ENCODE data around the gene ULK4. TPM values are rescaled to one million over a fixed set of nuclear protein-coding genes. Genes with fewer than 3 reads are reported as not detected.

ULK4 gene
- polyA plus RNA-seq, 1 of the 3 experiments (the other 2 are of a cell fraction) = 6.2 TPM

- POLR2A ChIA-PET = no interaction called here
- 76% methylated on average over 5 of the region's 5 CpGs for WGBS (ENCODE audit: low lambda C conversion rate)
These were observed 25.7 kb upstream of the ULK4 start for GRCh38 chr3:41987627-41988026.

GRCh38 chr3:41986561-41986960 lies 24.7 kb upstream of the ULK4 start:
- Histone ChIP-seq H3K4me3 (ENCODE audit: low read depth in 2 of 2, low read length in 1 of 2) (no peak overlapping the region), H3K79me2 (ENCODE audit: insufficient read depth) (no peaks in the 10 kb centered on the region), H4K20me1 (ENCODE audit: insufficient read depth) (no peaks in the 10 kb centered on the region), H3K9ac (no peak overlapping the region), H2AFZ (ENCODE audit: low read depth) (no peak overlapping the region), H3K4me2 (no peak overlapping the region), H3K27me3 (ENCODE audit: insufficient read depth) (no peaks in the 10 kb centered on the region), H3K27ac (ENCODE audit: low read depth in 2 of 2, low read length in 1 of 2) (no peak overlapping the region), H3K36me3 (replicated peaks in 1 of 2; ENCODE audit: control insufficient read depth in 1 of 2, insufficient read depth in 2 of 2, low read length in 1 of 2) (no peaks in the 10 kb centered on the region), H3F3A (replicated peaks; ENCODE audit: insufficient read depth) (no peaks in the 10 kb centered on the region), H3K4me1 (ENCODE audit: control insufficient read depth in 1 of 2, insufficient read depth in 2 of 2, low read depth in 1 of 2, low read length in 1 of 2) (no peaks in the 10 kb centered on the region; a peak in 1 of 4 replicates), H3K9me2 (no peaks in the 10 kb centered on the region), H3K9me3 (no peaks in the 10 kb centered on the region)
- WGBS (ENCODE audit: low lambda C conversion rate) = 62% methylated on average over 2 of the region's 2 CpGs
- DNase-seq = no peak
- CTCF ChIA-PET = no interaction called here
- POLR2A ChIA-PET = no interaction called here
- TF ChIP-seq NFIC (IDR thresholded peaks at IDR 0.05; ENCODE audit: borderline replicate concordance) = no peak
- TF ChIP-seq TAF1 (IDR thresholded peaks at IDR 0.05; ENCODE audit: borderline replicate concordance, low read depth, low read length) = no peak
- no peak for TF ChIP-seq GABPA (IDR thresholded peaks at IDR 0.05; ENCODE audit: low read depth)
- no peak for TF ChIP-seq MEF2A (IDR thresholded peaks at IDR 0.05; ENCODE audit: borderline replicate concordance, low read depth)
- no peak for TF ChIP-seq SMC3 (IDR thresholded peaks at IDR 0.05; ENCODE audit: low read depth, low read length)
- no peak for TF ChIP-seq TCF12 (IDR thresholded peaks at IDR 0.05)
- TF ChIP-seq REST (IDR thresholded peaks at IDR 0.05; ENCODE audit: low read depth, low read length) = no peak
- TF ChIP-seq FOXJ3 (CRISPR knock-in tag; IDR thresholded peaks at IDR 0.05) = no peak
- TF ChIP-seq EP300 (IDR thresholded peaks at IDR 0.05; ENCODE audit: borderline replicate concordance in 1 of 2, low read depth in 1 of 2, low read length in 1 of 2) = no peak
- no peak for TF ChIP-seq ELF1 (IDR thresholded peaks at IDR 0.05)
- TF ChIP-seq RFX5 (IDR thresholded peaks at IDR 0.05; ENCODE audit: low read length) = no peak
- no peak for TF ChIP-seq CTCF (IDR thresholded peaks at IDR 0.05)

More at GRCh38 chr3:41987627-41988026, 25.7 kb upstream of the ULK4 start:
- Histone ChIP-seq H3K79me2 (ENCODE audit: insufficient read depth) (no peaks in the 10 kb centered on the region), H3K9ac (no peak overlapping the region), H3F3A (replicated peaks; ENCODE audit: insufficient read depth) (no peaks in the 10 kb centered on the region), H3K27me3 (ENCODE audit: insufficient read depth) (no peaks in the 10 kb centered on the region), H2AFZ (ENCODE audit: low read depth) (no peak overlapping the region), H3K4me1 (ENCODE audit: control insufficient read depth in 1 of 2, insufficient read depth in 2 of 2, low read depth in 1 of 2, low read length in 1 of 2) (no peaks in the 10 kb centered on the region; a peak in 1 of 4 replicates), H3K27ac (ENCODE audit: low read depth in 2 of 2, low read length in 1 of 2) (no peak overlapping the region), H3K9me3 (no peaks in the 10 kb centered on the region), H3K9me2 (no peaks in the 10 kb centered on the region), H3K4me2 (no peak overlapping the region), H4K20me1 (ENCODE audit: insufficient read depth) (no peaks in the 10 kb centered on the region), H3K4me3 (ENCODE audit: low read depth in 2 of 2, low read length in 1 of 2) (no peak overlapping the region), H3K36me3 (replicated peaks in 1 of 2; ENCODE audit: control insufficient read depth in 1 of 2, insufficient read depth in 2 of 2, low read length in 1 of 2) (no peaks in the 10 kb centered on the region)
- TF ChIP-seq USF2 (IDR thresholded peaks at IDR 0.05; ENCODE audit: borderline replicate concordance, low read depth, low read length) = no peak
- DNase-seq = no peak
- CTCF ChIA-PET = no interaction called here
